ENCODE measurements around the gene BEND3. TPM values are rescaled to one million over a fixed set of nuclear protein-coding genes. Genes with fewer than 3 reads are reported as not detected.
"Not testable (repeated sequence)": the region's sequence is repeated elsewhere in the genome, so short reads cannot be mapped to it uniquely, and the experiment has no call there.

BEND3 gene
- total and polyA plus RNA-seq, 2 experiments from 2014 or later = 3.4 to 7.7 TPM

GRCh38 chr6:107098436-107099307 is 16.6 kb downstream of the BEND3 start:
- DNase-seq (ENCODE audit: low read depth in 1 of 2, low spot score in 1 of 2) = peak in 1 of 2 donors; percentile 28
- TF ChIP-seq, protein P1, sequence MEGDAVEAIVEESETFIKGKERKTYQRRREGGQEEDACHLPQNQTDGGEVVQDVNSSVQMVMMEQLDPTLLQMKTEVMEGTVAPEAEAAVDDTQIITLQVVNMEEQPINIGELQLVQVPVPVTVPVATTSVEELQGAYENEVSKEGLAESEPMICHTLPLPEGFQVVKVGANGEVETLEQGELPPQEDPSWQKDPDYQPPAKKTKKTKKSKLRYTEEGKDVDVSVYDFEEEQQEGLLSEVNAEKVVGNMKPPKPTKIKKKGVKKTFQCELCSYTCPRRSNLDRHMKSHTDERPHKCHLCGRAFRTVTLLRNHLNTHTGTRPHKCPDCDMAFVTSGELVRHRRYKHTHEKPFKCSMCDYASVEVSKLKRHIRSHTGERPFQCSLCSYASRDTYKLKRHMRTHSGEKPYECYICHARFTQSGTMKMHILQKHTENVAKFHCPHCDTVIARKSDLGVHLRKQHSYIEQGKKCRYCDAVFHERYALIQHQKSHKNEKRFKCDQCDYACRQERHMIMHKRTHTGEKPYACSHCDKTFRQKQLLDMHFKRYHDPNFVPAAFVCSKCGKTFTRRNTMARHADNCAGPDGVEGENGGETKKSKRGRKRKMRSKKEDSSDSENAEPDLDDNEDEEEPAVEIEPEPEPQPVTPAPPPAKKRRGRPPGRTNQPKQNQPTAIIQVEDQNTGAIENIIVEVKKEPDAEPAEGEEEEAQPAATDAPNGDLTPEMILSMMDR (IDR thresholded peaks at IDR 0.05; ENCODE audit: low read depth, low read length) = no peak
- H3K27ac ChIP-seq = no peak overlapping the region

GRCh38 chr6:107084459-107084858 is 30.9 kb downstream of the BEND3 start:
- not testable (repeated sequence) for H3K36me3 ChIP-seq; H3K27me3 ChIP-seq; DNase-seq (ENCODE audit: low read depth in 1 of 2, low spot score in 1 of 2); H3K27ac ChIP-seq; H3K9me3 ChIP-seq (ENCODE audit: low read depth); H3K4me1 ChIP-seq (ENCODE audit: low read depth); H3K4me3 ChIP-seq

More at GRCh38 chr6:107098436-107099307, 16.6 kb downstream of the BEND3 start:
- H3K36me3 ChIP-seq = no peaks in the 10 kb centered on the region
- H3K9me3 ChIP-seq (ENCODE audit: low read depth) = no peaks in the 10 kb centered on the region
- no peak overlapping the region for H3K4me3 ChIP-seq
- H3K27me3 ChIP-seq = no peaks in the 10 kb centered on the region
- H3K4me1 ChIP-seq (ENCODE audit: low read depth) = peaks cover 25% of the 10 kb centered on the region

DNA sequence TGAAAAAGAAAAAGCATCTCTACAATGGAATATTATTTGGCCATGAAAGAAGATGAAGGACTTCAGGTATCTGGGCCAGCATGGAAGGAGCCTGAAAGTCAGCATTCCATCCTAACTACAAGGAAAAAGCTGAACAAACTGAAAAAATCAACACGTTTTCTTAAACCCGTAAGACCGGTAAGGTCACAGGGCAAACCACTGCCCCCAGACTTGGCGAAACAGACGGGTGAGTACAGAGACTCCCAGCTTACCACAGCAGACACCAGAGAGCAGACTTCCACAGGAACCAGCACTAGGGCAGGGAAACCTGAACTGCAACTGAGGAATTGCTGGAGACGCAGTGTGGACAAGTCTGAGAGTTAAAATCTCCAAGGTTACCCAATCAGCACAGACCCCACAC is 31.4 kb downstream of the BEND3 start:
- Histone ChIP-seq H3K27me3 (no peaks in the 10 kb centered on the region), H3K36me3 (no peaks in the 10 kb centered on the region), H3K27ac (no peak overlapping the region), H3K9me3 (ENCODE audit: low read depth) (no peaks in the 10 kb centered on the region), H3K4me1 (ENCODE audit: low read depth) (no peaks in the 10 kb centered on the region), H3K4me3 (no peak overlapping the region)
- TF ChIP-seq, protein P1 (IDR thresholded peaks at IDR 0.05; ENCODE audit: low read depth, low read length) = no peak
- no peak for DNase-seq (ENCODE audit: low read depth in 1 of 2, low spot score in 1 of 2)

GRCh38 chr6:107083047-107083768 is 32.1 kb downstream of the BEND3 start:
- H3K27me3 ChIP-seq = no peaks in the 10 kb centered on the region
- no peaks in the 10 kb centered on the region for H3K9me3 ChIP-seq (ENCODE audit: low read depth)
- H3K36me3 ChIP-seq = no peaks in the 10 kb centered on the region
- H3K27ac ChIP-seq = no peak overlapping the region
- DNase-seq (ENCODE audit: low read depth in 1 of 2, low spot score in 1 of 2) = no peak
- TF ChIP-seq, protein P1 (IDR thresholded peaks at IDR 0.05; ENCODE audit: low read depth, low read length) = no peak
- H3K4me3 ChIP-seq = no peak overlapping the region
- no peaks in the 10 kb centered on the region for H3K4me1 ChIP-seq (ENCODE audit: low read depth)

GRCh38 chr6:107082045-107082444 is 33.3 kb downstream of the BEND3 start:
- Histone ChIP-seq H3K4me1 (ENCODE audit: low read depth) (no peaks in the 10 kb centered on the region), H3K27ac (no peak overlapping the region), H3K36me3 (no peaks in the 10 kb centered on the region), H3K9me3 (ENCODE audit: low read depth) (no peaks in the 10 kb centered on the region), H3K27me3 (no peaks in the 10 kb centered on the region), H3K4me3 (no peak overlapping the region)
- TF ChIP-seq, protein P1 (IDR thresholded peaks at IDR 0.05; ENCODE audit: low read depth, low read length) = no peak
- DNase-seq (ENCODE audit: low read depth in 1 of 2, low spot score in 1 of 2) = peak; percentile 15 to 55

DNA sequence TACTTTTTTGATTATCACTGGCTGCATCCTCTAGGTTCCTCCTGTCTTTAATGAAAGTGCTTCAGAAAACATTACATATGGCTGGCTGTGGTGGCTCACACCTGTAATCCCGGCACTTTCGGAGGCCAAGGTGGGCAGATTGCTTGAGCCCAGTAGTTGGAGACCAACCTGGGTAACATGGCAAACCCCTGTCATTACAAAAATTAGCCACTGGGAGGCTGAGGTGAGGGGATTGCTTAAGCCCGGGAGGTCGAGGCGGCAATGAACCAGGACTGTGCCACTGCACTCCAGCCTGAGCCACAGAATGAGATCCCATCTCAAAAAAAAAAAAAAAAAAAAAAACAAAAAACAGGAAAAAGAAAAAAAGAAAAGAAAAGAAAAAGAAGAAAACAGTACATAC is 35.3 kb downstream of the BEND3 start:
- Histone ChIP-seq H3K27ac (no peak overlapping the region), H3K9me3 (ENCODE audit: low read depth) (no peaks in the 10 kb centered on the region), H3K4me1 (ENCODE audit: low read depth) (no peaks in the 10 kb centered on the region), H3K36me3 (no peaks in the 10 kb centered on the region), H3K27me3 (no peaks in the 10 kb centered on the region), H3K4me3 (no peak overlapping the region)
- TF ChIP-seq, protein P1 (IDR thresholded peaks at IDR 0.05; ENCODE audit: low read depth, low read length) = peak; percentile 28
- DNase-seq (ENCODE audit: low read depth in 1 of 2, low spot score in 1 of 2) = no peak
